Neural progenitor cell (in vitro differentiated cells): Measurements from ENCODE around the gene PBX2.

ENCODE experiments used
- CTCF ChIP-seq: fragments of 200-600 bp; sonication (generic); IDR thresholded peaks from 2 replicates; pipeline ENCODE4 v1.5.1; 2017; ENCODE audit warnings: antibody characterized with exemption, mild to moderate bottlenecking
- EZH2 ChIP-seq: fragments of 200-600 bp; sonication (generic); IDR thresholded peaks from 2 replicates; pipeline ENCODE4 v1.6.1; 2017; ENCODE audit warnings: antibody characterized with exemption, mild to moderate bottlenecking, moderate library complexity
- EZH2phosphoT487 ChIP-seq: fragments of 200-600 bp; sonication (generic); IDR thresholded peaks from 2 replicates; pipeline ENCODE4 v1.6.1; 2017; ENCODE audit warnings: antibody characterized with exemption

- TF ChIP-seq EZH2 (no peak), CTCF (no peak), EZH2phosphoT487 (no peak)
These were observed 25.7 kb downstream of the PBX2 start, which contains the start of gene EGFL8 for GRCh38 chr6:32164295-32164694.
